ENCODE results near the gene S100PBP. TPM values are rescaled to one million over a fixed set of nuclear protein-coding genes. Genes with fewer than 3 reads are reported as not detected.

S100PBP gene
- total RNA-seq, 6 donors from 2014 or later = 20.8 to 85.9 (median 34.9) TPM

GRCh38 chr1:32867671-32868070 lies 50.2 kb downstream of the S100PBP start:
- Histone ChIP-seq H3K9me3 (no peaks in the 10 kb centered on the region), H3K4me3 (no peak overlapping the region), H3K27ac (no peak overlapping the region), H3K36me3 (peaks cover 0 to 8% (median 2%) of the 10 kb centered on the region in 4 donors), H3K4me1 (peaks cover 12 to 26% (median 14%) of the 10 kb centered on the region in 4 donors), H3K27me3 (peaks cover 0 to 16% (median 7%) of the 10 kb centered on the region in 4 donors)
- ATAC-seq (ENCODE audit: low FRiP score in 2 of 2) (no peak), DNase-seq (no peak)
- TF ChIP-seq EP300 (IDR thresholded peaks at IDR 0.05) (no peak), POLR2AphosphoS5 (IDR thresholded peaks at IDR 0.05) (no peak), POLR2A (IDR thresholded peaks at IDR 0.05) (no peak)
- TF ChIP-seq, protein P1, sequence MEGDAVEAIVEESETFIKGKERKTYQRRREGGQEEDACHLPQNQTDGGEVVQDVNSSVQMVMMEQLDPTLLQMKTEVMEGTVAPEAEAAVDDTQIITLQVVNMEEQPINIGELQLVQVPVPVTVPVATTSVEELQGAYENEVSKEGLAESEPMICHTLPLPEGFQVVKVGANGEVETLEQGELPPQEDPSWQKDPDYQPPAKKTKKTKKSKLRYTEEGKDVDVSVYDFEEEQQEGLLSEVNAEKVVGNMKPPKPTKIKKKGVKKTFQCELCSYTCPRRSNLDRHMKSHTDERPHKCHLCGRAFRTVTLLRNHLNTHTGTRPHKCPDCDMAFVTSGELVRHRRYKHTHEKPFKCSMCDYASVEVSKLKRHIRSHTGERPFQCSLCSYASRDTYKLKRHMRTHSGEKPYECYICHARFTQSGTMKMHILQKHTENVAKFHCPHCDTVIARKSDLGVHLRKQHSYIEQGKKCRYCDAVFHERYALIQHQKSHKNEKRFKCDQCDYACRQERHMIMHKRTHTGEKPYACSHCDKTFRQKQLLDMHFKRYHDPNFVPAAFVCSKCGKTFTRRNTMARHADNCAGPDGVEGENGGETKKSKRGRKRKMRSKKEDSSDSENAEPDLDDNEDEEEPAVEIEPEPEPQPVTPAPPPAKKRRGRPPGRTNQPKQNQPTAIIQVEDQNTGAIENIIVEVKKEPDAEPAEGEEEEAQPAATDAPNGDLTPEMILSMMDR (IDR thresholded peaks at IDR 0.05) = no peak
- WGBS, 2 donors = 90 to 93% methylated on average over 5 to 7 of the region's 7 CpGs

DNA sequence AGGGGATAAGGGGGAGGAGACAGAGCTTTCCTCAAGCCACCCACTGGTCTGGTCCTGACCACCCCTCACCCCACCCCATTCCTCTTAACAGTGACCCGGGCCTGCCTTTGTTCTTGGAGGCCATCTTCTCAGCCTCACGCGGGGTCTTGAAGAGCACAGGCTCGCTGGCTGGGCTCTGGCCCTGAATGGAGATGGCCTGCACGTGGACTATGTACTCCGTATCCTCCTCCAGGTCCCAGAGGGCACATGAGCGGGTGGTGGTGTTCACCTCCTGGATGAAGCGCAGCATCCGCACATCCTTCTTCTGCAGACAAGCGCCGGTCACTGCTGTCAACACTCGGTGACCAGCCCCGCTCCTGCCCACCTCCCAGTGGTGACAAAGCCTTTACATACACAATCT lies 50.6 kb downstream of the S100PBP start:
- H3K27me3 ChIP-seq = peaks cover 0 to 16% (median 7%) of the 10 kb centered on the region in 4 donors
- H3K27ac ChIP-seq = no peak overlapping the region
- TF ChIP-seq POLR2A (IDR thresholded peaks at IDR 0.05) (no peak), POLR2AphosphoS5 (IDR thresholded peaks at IDR 0.05) (no peak), EP300 (IDR thresholded peaks at IDR 0.05) (no peak)
- TF ChIP-seq, protein P1 (IDR thresholded peaks at IDR 0.05) = no peak
- no peak for ATAC-seq (ENCODE audit: low FRiP score in 2 of 2)
- no peak for DNase-seq
- no peak overlapping the region for H3K4me3 ChIP-seq
- WGBS, 2 donors = 88 to 95% methylated on average over 12 to 13 of the region's 13 CpGs
- peaks cover 0 to 5% (median 2%) of the 10 kb centered on the region in 4 donors for H3K36me3 ChIP-seq
- peaks cover 13 to 29% (median 16%) of the 10 kb centered on the region in 4 donors for H3K4me1 ChIP-seq
- H3K9me3 ChIP-seq = no peaks in the 10 kb centered on the region

- no peak for ATAC-seq (ENCODE audit: low FRiP score in 2 of 2)
- DNase-seq = no peak
- peaks cover 0 to 16% (median 7%) of the 10 kb centered on the region in 4 donors for H3K27me3 ChIP-seq
- WGBS, 2 donors = 93 to 97% methylated on average over 9 of the region's 9 CpGs
- no peak overlapping the region for H3K27ac ChIP-seq
- H3K4me1 ChIP-seq = peaks cover 13 to 29% (median 16%) of the 10 kb centered on the region in 4 donors
- H3K36me3 ChIP-seq = peaks cover 0 to 3% (median 0%) of the 10 kb centered on the region in 4 donors
- no peak overlapping the region for H3K4me3 ChIP-seq
- no peak for TF ChIP-seq POLR2AphosphoS5 (IDR thresholded peaks at IDR 0.05)
- TF ChIP-seq, protein P1 (IDR thresholded peaks at IDR 0.05) = no peak
- no peak for TF ChIP-seq EP300 (IDR thresholded peaks at IDR 0.05)
- TF ChIP-seq POLR2A (IDR thresholded peaks at IDR 0.05) = no peak
- H3K9me3 ChIP-seq = no peaks in the 10 kb centered on the region
Observed at GRCh38 chr1:32868806-32869455, 51.5 kb downstream of the S100PBP start.

DNA sequence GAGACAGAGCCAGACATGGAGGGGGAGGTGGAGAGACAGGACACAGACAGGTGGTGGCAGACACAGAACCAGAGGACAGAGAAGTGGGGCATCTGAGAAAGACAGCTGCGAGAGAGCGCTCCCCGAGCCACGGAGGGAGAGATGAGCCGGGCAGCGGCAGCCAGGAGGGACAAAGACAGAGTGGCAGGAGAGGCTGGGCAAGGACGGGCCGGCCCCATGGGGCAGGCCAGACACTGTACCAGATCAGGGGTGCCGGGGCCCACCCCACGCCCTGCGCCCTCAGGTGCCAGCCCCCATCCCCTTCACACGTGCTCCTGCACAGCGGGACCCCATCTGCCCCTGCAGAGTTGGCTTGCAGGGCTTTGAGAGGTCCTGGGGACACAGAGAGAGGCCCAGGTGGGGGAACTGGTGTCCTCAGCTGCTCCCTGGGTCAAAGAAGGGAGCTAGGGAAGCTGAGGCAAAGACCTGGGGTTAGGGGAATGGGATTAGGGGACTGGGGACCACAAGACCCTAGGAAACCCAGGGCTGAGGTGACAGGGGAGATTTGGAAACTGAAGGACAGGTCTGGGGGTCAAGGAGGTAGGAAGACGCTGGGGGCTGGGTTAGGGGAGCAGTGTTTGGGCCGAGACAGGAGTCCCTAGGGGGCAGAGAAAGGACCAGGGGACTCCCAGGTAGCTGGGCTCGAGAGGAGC lies 52.6 kb downstream of the S100PBP start:
- Histone ChIP-seq H3K4me3 (peak overlapping the region in 3 of 4 donors; percentile 40 to 48 (median 40)), H3K9me3 (no peaks in the 10 kb centered on the region), H3K27ac (no peak overlapping the region), H3K36me3 (no peaks in the 10 kb centered on the region), H3K4me1 (peaks cover 13 to 27% (median 16%) of the 10 kb centered on the region in 4 donors), H3K27me3 (peaks cover 0 to 16% (median 7%) of the 10 kb centered on the region in 4 donors)
- 48 to 62% methylated on average over 9 to 16 of the region's 16 CpGs for WGBS, 2 donors
- ATAC-seq (ENCODE audit: low FRiP score in 2 of 2) = no peak
- DNase-seq = peak in 1 of 2 donors; percentile 77
- TF ChIP-seq EP300 (IDR thresholded peaks at IDR 0.05) (no peak), POLR2AphosphoS5 (IDR thresholded peaks at IDR 0.05) (no peak), POLR2A (IDR thresholded peaks at IDR 0.05) (no peak)
- TF ChIP-seq, protein P1 (IDR thresholded peaks at IDR 0.05) = no peak
